Keratinocyte (primary cell): ENCODE results near the gene RAB44. TPM values are rescaled to one million over a fixed set of nuclear protein-coding genes. Genes with fewer than 3 reads are reported as not detected.

Experiments
- DNase-seq: peaks from one replicate; pipeline ENCODE4 v3.0.0-alpha.2; 2011; ENCODE audit warnings: low read depth, missing footprints, low spot score
- FAIRE-seq: peaks from 2 replicates; lab custom pipeline; 2011; peaks lifted over from hg19 to GRCh38; lab: Jason Lieb, UNC
- H2AFZ ChIP-seq: 2 replicates; pipeline ENCODE4 v1.6.0; 2012; ENCODE audit warnings: low read length, control low read depth, inconsistent platforms; ENCODE audit not compliant: control insufficient read depth
- H3K27ac ChIP-seq: 2 replicates; pipeline ENCODE4 v1.5.1; 2011; ENCODE audit warnings: low read length; ENCODE audit not compliant: control insufficient read depth, insufficient read depth
- H3K27me3 ChIP-seq: 3 replicates; pipeline ENCODE4 v1.6.0; 2011; ENCODE audit warnings: low read length; ENCODE audit not compliant: control insufficient read depth, insufficient read depth; ENCODE audit errors: extremely low read depth
- H3K36me3 ChIP-seq, 2 experiments: 2 replicates in 1 of 2; 3 replicates in 1 of 2; pipeline ENCODE4 v1.5.1; 2011; ENCODE audit warnings: low read length in 2 of 2, mild to moderate bottlenecking in 1 of 2; ENCODE audit not compliant: control insufficient read depth in 2 of 2, insufficient read depth in 2 of 2; ENCODE audit errors: extremely low read depth in 1 of 2
- H3K4me1 ChIP-seq: 3 replicates; pipeline ENCODE4 v1.5.1; 2011; ENCODE audit warnings: low read length; ENCODE audit not compliant: control insufficient read depth, insufficient read depth; ENCODE audit errors: extremely low read depth
- H3K4me2 ChIP-seq: 3 replicates; pipeline ENCODE4 v1.6.0; 2011; ENCODE audit warnings: low read depth, low read length; ENCODE audit not compliant: control insufficient read depth, insufficient read depth; ENCODE audit errors: extremely low read depth
- H3K4me3 ChIP-seq, 3 experiments: fragments of 200-600 bp in 1 of 3; sonication (generic) in 1 of 3; 2 replicates in 2 of 3; 3 replicates in 1 of 3; pipeline ENCODE4 v1.5.1; 2011 to 2016; ENCODE audit warnings: low read length in 3 of 3, mild to moderate bottlenecking in 3 of 3, control low read depth in 2 of 3, inconsistent platforms in 1 of 3, low read depth in 1 of 3, mixed read lengths in 1 of 3, mixed run types in 1 of 3, moderate library complexity in 1 of 3; ENCODE audit not compliant: control insufficient read depth in 2 of 3, insufficient read depth in 2 of 3; ENCODE audit errors: extremely low read depth in 1 of 3
- H3K79me2 ChIP-seq: 2 replicates; pipeline ENCODE4 v1.6.0; 2012; ENCODE audit warnings: low read length; ENCODE audit not compliant: control insufficient read depth, insufficient read depth
- H3K9ac ChIP-seq: 3 replicates; pipeline ENCODE4 v1.6.0; 2011; ENCODE audit warnings: low read length; ENCODE audit not compliant: control insufficient read depth, insufficient read depth; ENCODE audit errors: extremely low read depth
- H3K9me1 ChIP-seq: 3 replicates; pipeline ENCODE4 v1.6.0; 2011; ENCODE audit warnings: low read length; ENCODE audit not compliant: control insufficient read depth, insufficient read depth; ENCODE audit errors: extremely low read depth
- H3K9me3 ChIP-seq: 2 replicates; pipeline ENCODE4 v1.5.1; 2012; ENCODE audit warnings: low read depth, low read length; ENCODE audit not compliant: control insufficient read depth
- H4K20me1 ChIP-seq: 3 replicates; pipeline ENCODE4 v1.6.0; 2011; ENCODE audit warnings: low read length; ENCODE audit not compliant: control insufficient read depth, insufficient read depth; ENCODE audit errors: extremely low read depth
- CTCF ChIP-seq, 3 experiments: IDR thresholded peaks in 1 of 3; conservative IDR thresholded peaks in 1 of 3; optimal IDR thresholded peaks in 1 of 3; 2 replicates in 2 of 3; 3 replicates in 1 of 3; pipeline versions ENCODE3 to v1.5.1; 2011; ENCODE audit warnings: low read length in 3 of 3, mild to moderate bottlenecking in 3 of 3, moderate library complexity in 2 of 3, control low read depth in 1 of 3, inconsistent platforms in 1 of 3; ENCODE audit not compliant: insufficient read depth in 2 of 3; ENCODE audit errors: extremely low read depth in 1 of 3
- EZH2 ChIP-seq: IDR thresholded peaks from one replicate; pipeline ENCODE4 v1.6.1; 2012; ENCODE audit warnings: inconsistent platforms, mild to moderate bottlenecking, low read length, moderate library complexity
- dilution Hi-C: fragments of 300-500 bp; cut with MboI; formaldehyde crosslinking; loops from one replicate; pipeline ENCODE4 v1.7.0; 2020; ENCODE audit warnings: low sequenced_read_pairs; ENCODE audit not compliant: extremely low pct_ligation_motif_present
- polyA plus RNA-seq, 5 experiments: library from polyadenylated mRNA; depleted of rRNA in 3 of 5; stranded (reverse) in 3 of 5; stranded (forward) in 1 of 5; unstranded in 1 of 5; fragments of >200 nt; gene quantifications; 1 replicate in 1 of 5; 2 replicates in 3 of 5; 3 replicates in 1 of 5; pipeline versions ENCODE4 v1.2.1 to v1.2.3, GENCODE V29; 2011 to 2012; ENCODE audit warnings: missing spikeins in 2 of 5, low read depth in 1 of 5, low replicate concordance in 1 of 5

The RAB44 gene
- polyA plus RNA-seq, 1 donor (not counting 4 experiments of a cell fraction or from before 2014, with no cell fraction given) = 0.03 TPM

- peaks cover 4% of the 10 kb centered on the region for H3K27me3 ChIP-seq
- no peak overlapping the region for H3K4me3 ChIP-seq
- no peak for DNase-seq
- no peak overlapping the region for H3K27ac ChIP-seq
- no peaks in the 10 kb centered on the region for H3K79me2 ChIP-seq
- no peak overlapping the region for H3K9ac ChIP-seq
- no peaks in the 10 kb centered on the region for H3K9me3 ChIP-seq
- no peak for FAIRE-seq
- TF ChIP-seq EZH2 = no peak
- TF ChIP-seq CTCF (optimal IDR thresholded peaks at IDR 0.05 in 1 of 3, IDR thresholded peaks at IDR 0.05 in 1 of 3, conservative IDR thresholded peaks at IDR 0.05 in 1 of 3; ENCODE audit: extremely low read depth in 1 of 3, insufficient read depth in 2 of 3, low read length in 3 of 3) = no peak
- peaks cover 9% of the 10 kb centered on the region for H3K4me1 ChIP-seq
- H3K9me1 ChIP-seq = no peaks in the 10 kb centered on the region
- no peaks in the 10 kb centered on the region for H4K20me1 ChIP-seq
- dilution Hi-C loops = no loop called here
- no peak overlapping the region for H3K4me2 ChIP-seq
- no peak overlapping the region for H2AFZ ChIP-seq
- no peaks in the 10 kb centered on the region for H3K36me3 ChIP-seq
Observed at GRCh38 chr6:36713846-36714245, 16.2 kb downstream of the RAB44 start.

DNA sequence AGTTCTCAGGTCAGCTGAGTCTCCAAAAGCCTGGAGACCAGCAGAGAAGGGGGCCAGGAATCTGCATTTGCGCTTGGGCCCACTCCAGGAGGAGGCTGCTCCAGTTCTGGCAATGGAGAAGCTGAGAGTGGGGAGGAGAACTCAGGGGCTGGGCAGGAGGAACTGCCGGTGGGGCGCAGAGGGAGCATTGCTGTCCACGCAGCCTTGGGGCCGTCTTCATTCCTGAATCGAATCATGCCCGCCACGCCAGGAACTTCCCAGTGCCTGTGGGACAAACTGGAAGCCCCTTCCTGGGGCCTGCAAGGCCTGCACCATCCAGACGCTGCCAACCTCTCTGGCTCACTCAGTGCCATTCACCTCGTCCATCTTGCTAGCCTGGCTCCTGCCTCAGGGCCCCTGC, 16.9 kb downstream of the RAB44 start:
- no peak overlapping the region for H3K4me2 ChIP-seq
- H3K79me2 ChIP-seq = no peaks in the 10 kb centered on the region
- H3K9ac ChIP-seq = no peak overlapping the region
- no peak overlapping the region for H3K4me3 ChIP-seq
- H2AFZ ChIP-seq = no peak overlapping the region
- no peaks in the 10 kb centered on the region for H3K9me3 ChIP-seq
- dilution Hi-C loops = no loop called here
- H3K27ac ChIP-seq = no peak overlapping the region
- DNase-seq (no peak), FAIRE-seq (no peak)
- TF ChIP-seq CTCF (optimal IDR thresholded peaks at IDR 0.05 in 1 of 3, IDR thresholded peaks at IDR 0.05 in 1 of 3, conservative IDR thresholded peaks at IDR 0.05 in 1 of 3; ENCODE audit: extremely low read depth in 1 of 3, insufficient read depth in 2 of 3, low read length in 3 of 3) (no peak), EZH2 (no peak)
- H3K36me3 ChIP-seq = no peaks in the 10 kb centered on the region
- H4K20me1 ChIP-seq = no peaks in the 10 kb centered on the region
- peaks cover 4% of the 10 kb centered on the region for H3K27me3 ChIP-seq
- H3K9me1 ChIP-seq = no peaks in the 10 kb centered on the region
- peaks cover 9% of the 10 kb centered on the region for H3K4me1 ChIP-seq
